Measurements from ENCODE around the gene SLC6A11.

SLC6A11 gene

DNA sequence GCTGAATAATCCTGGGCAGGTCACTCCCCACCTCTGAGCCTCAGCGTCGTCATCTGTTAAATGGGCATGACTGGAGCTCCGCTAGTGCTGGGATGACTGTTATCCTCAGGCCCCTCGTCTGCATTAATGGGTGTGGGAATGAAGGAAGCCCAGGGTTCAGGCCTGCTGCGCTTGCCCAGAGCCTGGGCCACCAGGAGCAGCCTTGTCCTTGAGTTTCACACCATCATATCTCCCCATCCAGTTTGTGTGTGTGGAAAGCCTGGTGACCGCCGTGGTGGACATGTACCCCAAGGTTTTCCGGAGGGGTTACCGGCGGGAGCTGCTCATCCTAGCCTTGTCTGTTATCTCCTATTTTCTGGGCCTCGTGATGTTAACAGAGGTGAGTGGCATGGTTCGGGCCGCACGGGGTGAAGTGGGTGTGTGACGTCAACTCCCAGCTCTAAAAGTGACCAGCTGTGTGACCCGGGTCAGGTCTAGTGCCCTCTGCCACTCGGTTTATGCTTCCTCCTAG is 113.0 kb downstream of the SLC6A11 start:
- no peaks in the 10 kb centered on the region for H3K36me3 ChIP-seq (replicated peaks)
- H3K27ac ChIP-seq: no peak overlapping the region
- peaks cover 3% of the 10 kb centered on the region for H3K27me3 ChIP-seq (replicated peaks)
- H3K4me3 ChIP-seq (ENCODE audit: low read depth, low read length): no peak overlapping the region
- no peak for DNase-seq
- in situ Hi-C loops (cut with HindIII; ENCODE audit: low pct_ligation_motif_present, low sequenced_read_pairs): no loop called here
- TF ChIP-seq, protein P1, sequence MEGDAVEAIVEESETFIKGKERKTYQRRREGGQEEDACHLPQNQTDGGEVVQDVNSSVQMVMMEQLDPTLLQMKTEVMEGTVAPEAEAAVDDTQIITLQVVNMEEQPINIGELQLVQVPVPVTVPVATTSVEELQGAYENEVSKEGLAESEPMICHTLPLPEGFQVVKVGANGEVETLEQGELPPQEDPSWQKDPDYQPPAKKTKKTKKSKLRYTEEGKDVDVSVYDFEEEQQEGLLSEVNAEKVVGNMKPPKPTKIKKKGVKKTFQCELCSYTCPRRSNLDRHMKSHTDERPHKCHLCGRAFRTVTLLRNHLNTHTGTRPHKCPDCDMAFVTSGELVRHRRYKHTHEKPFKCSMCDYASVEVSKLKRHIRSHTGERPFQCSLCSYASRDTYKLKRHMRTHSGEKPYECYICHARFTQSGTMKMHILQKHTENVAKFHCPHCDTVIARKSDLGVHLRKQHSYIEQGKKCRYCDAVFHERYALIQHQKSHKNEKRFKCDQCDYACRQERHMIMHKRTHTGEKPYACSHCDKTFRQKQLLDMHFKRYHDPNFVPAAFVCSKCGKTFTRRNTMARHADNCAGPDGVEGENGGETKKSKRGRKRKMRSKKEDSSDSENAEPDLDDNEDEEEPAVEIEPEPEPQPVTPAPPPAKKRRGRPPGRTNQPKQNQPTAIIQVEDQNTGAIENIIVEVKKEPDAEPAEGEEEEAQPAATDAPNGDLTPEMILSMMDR (IDR thresholded peaks at IDR 0.05; ENCODE audit: low read depth, low read length, missing control alignments): no peak

DNA sequence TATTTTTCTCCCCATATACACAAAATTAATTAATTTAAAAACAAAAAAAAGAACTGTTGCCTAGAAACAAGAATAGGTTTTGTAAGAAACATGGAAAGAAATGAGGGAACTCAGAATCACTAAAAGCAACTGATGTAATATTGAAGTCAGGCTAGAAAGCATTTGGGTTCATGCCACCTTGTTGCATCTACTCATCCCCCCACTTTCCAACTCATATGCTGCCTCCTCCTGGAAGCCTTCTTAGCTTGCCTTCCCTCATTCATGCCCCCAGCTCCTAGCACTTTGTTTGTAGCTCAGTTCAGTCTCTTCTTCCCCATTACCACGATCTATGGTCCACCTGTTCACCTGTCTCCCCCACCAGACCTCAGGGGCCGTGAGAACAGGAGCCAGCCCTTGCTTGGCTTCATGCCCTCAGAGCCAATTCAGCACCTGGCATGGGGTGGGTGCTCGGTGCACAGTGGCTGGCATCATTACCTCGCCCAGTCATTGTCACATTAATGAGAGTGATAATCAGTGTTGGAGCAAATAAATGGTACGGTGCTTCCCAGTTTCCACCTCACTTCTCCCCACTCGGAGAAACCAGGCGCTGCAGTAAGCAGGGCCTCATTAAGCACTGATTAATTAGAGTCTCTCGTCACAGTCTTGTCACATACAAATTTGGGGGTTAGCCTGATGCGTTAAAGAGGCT is 114.1 kb downstream of the SLC6A11 start:
- H3K27ac ChIP-seq: no peak overlapping the region
- H3K36me3 ChIP-seq (replicated peaks): no peaks in the 10 kb centered on the region
- no peaks in the 10 kb centered on the region for H3K27me3 ChIP-seq (replicated peaks)
- TF ChIP-seq, protein P1 (IDR thresholded peaks at IDR 0.05; ENCODE audit: low read depth, low read length, missing control alignments): no peak
- DNase-seq: no peak
- in situ Hi-C loops (cut with HindIII; ENCODE audit: low pct_ligation_motif_present, low sequenced_read_pairs): no loop called here
- no peak overlapping the region for H3K4me3 ChIP-seq (ENCODE audit: low read depth, low read length)

DNA sequence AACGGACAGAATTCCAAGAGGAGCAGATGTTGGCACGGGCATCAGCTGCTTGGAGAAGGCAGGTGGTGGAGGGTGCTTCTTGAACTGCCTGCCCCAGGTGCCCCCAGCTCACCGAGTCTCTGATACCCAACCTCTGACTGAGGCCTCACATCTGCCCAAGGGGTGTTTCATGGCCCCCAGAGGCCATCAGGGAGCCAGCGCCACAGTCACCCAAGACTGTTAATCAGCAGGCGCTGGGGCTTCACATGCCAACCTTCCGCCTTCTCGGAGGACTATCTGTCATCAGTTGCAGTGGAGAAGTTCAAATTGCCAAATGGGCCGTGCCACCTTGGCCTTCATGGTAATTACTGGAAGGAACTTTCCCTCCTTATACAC is 114.6 kb downstream of the SLC6A11 start:
- Histone ChIP-seq H3K27ac (no peak overlapping the region), H3K4me3 (ENCODE audit: low read depth, low read length) (no peak overlapping the region), H3K27me3 (replicated peaks) (no peaks in the 10 kb centered on the region), H3K36me3 (replicated peaks) (no peaks in the 10 kb centered on the region)
- in situ Hi-C loops (cut with HindIII; ENCODE audit: low pct_ligation_motif_present, low sequenced_read_pairs): no loop called here
- TF ChIP-seq, protein P1 (IDR thresholded peaks at IDR 0.05; ENCODE audit: low read depth, low read length, missing control alignments): no peak
- DNase-seq: no peak

DNA sequence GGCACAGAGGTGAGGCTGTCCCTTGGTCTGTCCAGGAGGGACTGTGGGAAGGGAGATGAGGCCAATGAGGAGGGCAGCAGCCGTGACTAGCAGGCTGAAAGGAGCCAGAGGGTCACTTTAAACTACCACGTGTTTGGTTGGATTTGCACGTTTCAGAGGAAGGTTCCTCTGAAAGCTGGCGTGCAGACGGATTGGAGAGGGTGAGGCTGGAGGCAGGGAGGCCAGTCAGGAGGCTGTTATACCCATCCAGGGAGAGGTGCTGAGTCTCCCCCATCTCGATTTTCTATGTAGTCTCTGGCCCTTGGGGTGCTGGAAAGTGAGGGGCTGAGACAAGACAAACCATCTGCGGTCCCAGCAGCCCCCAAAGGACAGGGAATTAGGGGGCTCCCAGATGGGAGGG is 116.6 kb downstream of the SLC6A11 start:
- no peaks in the 10 kb centered on the region for H3K27me3 ChIP-seq (replicated peaks)
- in situ Hi-C loops (cut with HindIII; ENCODE audit: low pct_ligation_motif_present, low sequenced_read_pairs): no loop called here
- H3K4me3 ChIP-seq (ENCODE audit: low read depth, low read length): no peak overlapping the region
- TF ChIP-seq, protein P1 (IDR thresholded peaks at IDR 0.05; ENCODE audit: low read depth, low read length, missing control alignments): no peak
- H3K36me3 ChIP-seq (replicated peaks): no peaks in the 10 kb centered on the region
- no peak for DNase-seq
- no peak overlapping the region for H3K27ac ChIP-seq

DNA sequence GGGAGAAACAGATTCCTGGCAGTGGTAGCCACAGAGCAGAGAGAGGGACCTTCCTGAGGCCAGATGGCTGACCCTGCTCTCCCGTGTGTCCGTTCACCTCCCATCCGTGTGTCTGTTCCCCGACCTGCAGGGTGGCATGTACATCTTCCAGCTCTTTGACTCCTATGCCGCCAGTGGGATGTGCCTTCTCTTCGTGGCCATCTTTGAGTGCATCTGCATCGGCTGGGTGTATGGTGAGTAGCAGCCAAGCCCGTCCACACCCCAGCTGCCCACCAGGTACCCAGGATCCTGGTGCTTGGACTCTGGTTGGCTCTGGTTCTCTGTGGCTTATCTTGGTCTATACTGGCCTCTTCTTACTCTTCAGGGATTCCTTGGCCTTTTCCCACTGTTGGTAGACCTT is 117.0 kb downstream of the SLC6A11 start:
- in situ Hi-C loops (cut with HindIII; ENCODE audit: low pct_ligation_motif_present, low sequenced_read_pairs): no loop called here
- DNase-seq: no peak
- TF ChIP-seq, protein P1 (IDR thresholded peaks at IDR 0.05; ENCODE audit: low read depth, low read length, missing control alignments): no peak
- Histone ChIP-seq H3K4me3 (ENCODE audit: low read depth, low read length) (no peak overlapping the region), H3K27ac (no peak overlapping the region), H3K36me3 (replicated peaks) (no peaks in the 10 kb centered on the region), H3K27me3 (replicated peaks) (no peaks in the 10 kb centered on the region)

DNA sequence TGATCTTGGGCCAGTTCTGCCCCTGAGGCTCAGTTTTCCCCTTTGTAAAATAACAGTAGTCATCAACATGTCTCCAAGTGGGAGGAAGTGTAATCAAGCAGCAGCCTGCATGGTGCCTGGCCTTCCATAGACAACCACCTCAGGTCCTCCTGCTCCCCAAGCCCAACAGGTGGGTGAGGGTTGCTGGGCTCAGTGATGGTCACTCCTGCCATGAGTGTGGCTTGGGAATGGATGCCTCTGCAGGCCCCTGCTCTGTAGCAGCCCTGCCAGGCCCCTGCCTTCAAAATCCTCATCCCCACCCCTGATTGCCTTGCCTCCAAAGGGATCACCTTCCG is 117.4 kb downstream of the SLC6A11 start:
- in situ Hi-C loops (cut with HindIII; ENCODE audit: low pct_ligation_motif_present, low sequenced_read_pairs): no loop called here
- Histone ChIP-seq H3K27ac (no peak overlapping the region), H3K27me3 (replicated peaks) (no peaks in the 10 kb centered on the region), H3K4me3 (ENCODE audit: low read depth, low read length) (no peak overlapping the region), H3K36me3 (replicated peaks) (no peaks in the 10 kb centered on the region)
- TF ChIP-seq, protein P1 (IDR thresholded peaks at IDR 0.05; ENCODE audit: low read depth, low read length, missing control alignments): no peak
- no peak for DNase-seq
